NB4 (cell line): ENCODE results near the gene NDUFC2.

ENCODE experiments used
- POLR2A ChIP-seq: IDR thresholded peaks from 2 replicates; pipeline ENCODE4 v1.6.1; 2011; ENCODE audit warnings: mild to moderate bottlenecking; ENCODE audit not compliant: insufficient read length; ENCODE audit errors: extremely low read depth
- TF ChIP-seq, protein P1 (sequence below): IDR thresholded peaks from 2 replicates; pipeline ENCODE4 v1.6.1; 2011; ENCODE audit warnings: low read depth, low read length

DNA sequence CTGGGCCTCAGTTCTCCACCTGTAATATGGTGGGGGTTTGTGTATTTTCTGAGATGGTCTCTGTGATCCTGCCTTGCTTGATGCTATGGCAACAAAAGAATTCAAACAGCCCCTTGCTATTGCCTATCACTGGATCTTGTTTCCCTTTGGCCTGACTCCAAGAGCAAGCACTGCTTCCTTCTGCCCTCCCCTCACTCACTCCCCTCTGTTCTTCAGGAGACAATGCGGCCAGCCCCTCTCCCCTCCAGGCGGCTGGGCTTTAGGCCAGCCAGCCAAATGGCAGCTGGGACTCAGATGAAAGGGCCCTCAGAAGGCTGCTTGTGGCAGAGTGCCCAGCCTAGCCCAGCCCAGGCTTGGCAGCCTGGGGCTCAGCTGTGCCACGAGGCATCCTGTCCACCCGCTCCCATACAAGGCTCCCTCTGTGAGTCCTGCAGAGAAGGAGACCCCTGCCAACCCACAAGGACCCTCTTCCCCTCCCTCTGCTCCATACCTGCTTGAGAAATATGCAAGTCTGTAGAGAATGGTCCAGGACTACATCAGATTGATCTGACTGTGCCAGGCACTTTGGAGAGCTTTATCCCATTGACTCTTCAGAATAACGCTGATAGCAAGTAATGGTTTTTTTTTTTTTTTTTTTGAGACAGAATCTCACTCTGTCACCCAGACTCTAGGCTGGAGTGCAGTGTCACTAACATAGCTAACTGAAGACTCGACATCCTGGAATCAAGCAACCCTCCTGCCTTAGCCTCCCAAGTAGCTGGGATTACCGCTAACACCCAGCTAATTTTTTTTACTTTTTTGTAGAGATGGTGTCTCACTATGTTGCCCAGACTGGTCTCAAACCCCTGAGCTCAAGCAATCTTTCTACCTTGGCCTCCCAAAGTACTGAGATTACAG lies 49.0 kb downstream of the NDUFC2 start:
- TF ChIP-seq, protein P1, sequence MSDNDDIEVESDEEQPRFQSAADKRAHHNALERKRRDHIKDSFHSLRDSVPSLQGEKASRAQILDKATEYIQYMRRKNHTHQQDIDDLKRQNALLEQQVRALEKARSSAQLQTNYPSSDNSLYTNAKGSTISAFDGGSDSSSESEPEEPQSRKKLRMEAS: no peak
- TF ChIP-seq POLR2A: no peak
